ENCODE measurements around the gene CELSR1. TPM values are rescaled to one million over a fixed set of nuclear protein-coding genes. Genes with fewer than 3 reads are reported as not detected.
"Not testable (repeated sequence)": the region's sequence is repeated elsewhere in the genome, so short reads cannot be mapped to it uniquely, and the experiment has no call there.

CELSR1 gene
- total RNA-seq, 3 donors from 2014 or later, result 0.96 to 36.7 (median 21.2) TPM

- DNase-seq (ENCODE audit: low spot score in 2 of 2), result no peak
- Histone ChIP-seq H3K27me3 (no peaks in the 10 kb centered on the region), H3K36me3 (no peaks in the 10 kb centered on the region), H3K27ac (peak overlapping the region in 1 of 2 donors; percentile 25), H3K4me3 (no peak overlapping the region), H3K4me1 (no peaks in the 10 kb centered on the region), H3K9me3 (no peaks in the 10 kb centered on the region)
- intact Hi-C loops (cut with DNase I; ENCODE audit: low total_unique reads), result no loop called here
- TF ChIP-seq POLR2A (IDR thresholded peaks at IDR 0.05) (no peak), POLR2AphosphoS5 (IDR thresholded peaks at IDR 0.05) (no peak), CTCF (IDR thresholded peaks at IDR 0.05) (no peak)
Measured at GRCh38 chr22:46516638-46517037, 20.8 kb downstream of the CELSR1 start.

DNA sequence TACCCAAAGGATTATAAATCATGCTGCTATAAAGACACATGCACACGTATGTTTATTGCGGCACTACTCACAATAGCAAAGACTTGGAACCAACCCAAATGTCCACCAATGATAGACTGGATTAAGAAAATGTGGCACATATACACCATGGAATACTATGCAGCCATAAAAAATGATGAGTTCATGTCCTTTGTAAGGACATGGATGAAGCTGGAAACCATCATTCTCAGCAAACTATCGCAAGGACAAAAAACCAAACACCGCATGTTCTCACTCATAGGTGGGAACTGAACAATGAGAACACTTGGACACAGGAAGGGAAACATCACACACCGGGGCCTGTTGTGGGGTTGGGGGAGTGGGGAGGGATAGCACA lies 21.3 kb downstream of the CELSR1 start:
- intact Hi-C loops (cut with DNase I; ENCODE audit: low total_unique reads); H3K4me3 ChIP-seq; DNase-seq (ENCODE audit: low spot score in 2 of 2): not testable (repeated sequence)

GRCh38 chr22:46515208-46516111 lies 22.0 kb downstream of the CELSR1 start:
- no peak for TF ChIP-seq POLR2AphosphoS5 (IDR thresholded peaks at IDR 0.05)
- TF ChIP-seq CTCF (IDR thresholded peaks at IDR 0.05), result no peak
- no peak for TF ChIP-seq POLR2A (IDR thresholded peaks at IDR 0.05)
- intact Hi-C loops (cut with DNase I; ENCODE audit: low total_unique reads), result no loop called here

More for the DNA sequence above, 21.3 kb downstream of the CELSR1 start:
- not testable (repeated sequence) for H3K27ac ChIP-seq, H3K9me3 ChIP-seq, H3K36me3 ChIP-seq, H3K4me1 ChIP-seq, H3K27me3 ChIP-seq

DNA sequence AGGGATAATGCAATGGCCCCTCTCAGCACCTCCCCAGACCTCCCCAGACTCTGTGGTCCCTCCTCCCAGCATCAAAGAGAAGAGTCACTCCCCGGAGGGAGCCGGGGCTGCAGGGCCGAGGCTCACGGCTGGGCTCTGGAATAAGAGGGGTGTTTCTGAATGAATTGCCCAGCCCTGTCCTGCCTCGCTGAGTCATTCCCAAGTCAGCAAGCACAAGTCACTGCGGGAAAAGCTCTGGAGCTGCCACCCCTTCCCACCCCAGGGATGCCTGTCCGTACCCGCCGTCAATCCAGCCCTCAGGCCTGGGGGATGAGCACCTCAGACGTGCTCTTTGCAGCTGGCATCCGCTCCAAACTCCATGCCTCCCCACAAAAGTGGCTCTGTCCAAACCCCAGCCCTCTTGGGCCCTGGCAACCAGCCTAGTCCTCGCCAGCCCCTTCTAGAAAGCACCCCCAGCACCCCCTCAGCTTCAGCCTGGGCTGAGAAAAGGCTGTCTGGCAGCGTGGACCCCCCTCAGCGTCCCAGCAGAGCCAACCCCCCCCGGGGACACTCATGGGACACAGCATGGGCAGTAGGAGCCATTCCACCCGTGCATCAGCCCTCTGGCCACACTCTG lies 22.7 kb downstream of the CELSR1 start:
- no peak for DNase-seq (ENCODE audit: low spot score in 2 of 2)
- no peak for TF ChIP-seq POLR2AphosphoS5 (IDR thresholded peaks at IDR 0.05)
- TF ChIP-seq CTCF (IDR thresholded peaks at IDR 0.05), result no peak
- TF ChIP-seq POLR2A (IDR thresholded peaks at IDR 0.05), result no peak
- Histone ChIP-seq H3K36me3 (no peaks in the 10 kb centered on the region), H3K9me3 (no peaks in the 10 kb centered on the region), H3K27ac (no peak overlapping the region), H3K4me3 (no peak overlapping the region), H3K4me1 (no peaks in the 10 kb centered on the region), H3K27me3 (no peaks in the 10 kb centered on the region)
- intact Hi-C loops (cut with DNase I; ENCODE audit: low total_unique reads), result no loop called here

More at GRCh38 chr22:46515208-46516111, 22.0 kb downstream of the CELSR1 start:
- Histone ChIP-seq H3K36me3 (no peaks in the 10 kb centered on the region), H3K27me3 (no peaks in the 10 kb centered on the region), H3K4me3 (no peak overlapping the region), H3K4me1 (no peaks in the 10 kb centered on the region), H3K9me3 (no peaks in the 10 kb centered on the region), H3K27ac (no peak overlapping the region)
- DNase-seq (ENCODE audit: low spot score in 2 of 2), result no peak

DNA sequence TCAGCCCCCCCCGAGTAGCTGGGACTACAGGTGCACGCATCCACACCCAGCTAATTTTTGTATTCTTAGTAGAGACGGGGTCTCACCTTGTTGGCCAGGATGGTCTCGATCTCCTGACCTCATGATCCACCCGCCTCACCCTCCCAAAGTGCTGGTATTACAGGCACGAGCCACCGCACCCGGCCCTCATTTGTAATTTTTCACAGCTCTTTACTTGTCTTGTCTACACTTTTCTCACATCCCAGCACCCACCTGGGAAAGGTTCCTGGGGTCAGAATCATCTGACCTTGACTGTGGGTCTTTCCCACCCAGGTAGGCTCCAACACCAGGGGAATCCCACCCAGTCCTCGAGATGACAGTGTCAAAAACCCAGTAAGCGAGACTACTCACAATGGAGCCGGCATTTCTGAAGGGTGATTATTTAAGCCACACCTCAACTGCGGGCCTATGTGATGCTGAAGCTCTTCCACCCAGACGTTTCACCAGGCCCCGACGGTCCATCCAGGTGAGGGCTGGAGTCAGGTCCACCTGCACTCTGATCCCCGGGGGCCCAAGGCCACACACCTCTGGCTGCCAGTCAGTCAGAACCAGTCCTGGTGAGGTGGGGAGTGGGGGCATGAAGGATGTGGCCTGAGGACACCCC lies 23.4 kb downstream of the CELSR1 start:
- Histone ChIP-seq H3K27me3 (no peaks in the 10 kb centered on the region), H3K27ac (no peak overlapping the region), H3K9me3 (no peaks in the 10 kb centered on the region), H3K36me3 (no peaks in the 10 kb centered on the region), H3K4me1 (no peaks in the 10 kb centered on the region), H3K4me3 (no peak overlapping the region)
- DNase-seq (ENCODE audit: low spot score in 2 of 2), result no peak
- intact Hi-C loops (cut with DNase I; ENCODE audit: low total_unique reads), result no loop called here
- TF ChIP-seq POLR2A (IDR thresholded peaks at IDR 0.05) (no peak), POLR2AphosphoS5 (IDR thresholded peaks at IDR 0.05) (no peak), CTCF (IDR thresholded peaks at IDR 0.05) (no peak)
